ENCODE measurements around the gene DMAP1.

The DMAP1 gene

GRCh38 chr1:44237721-44238457 is 24.6 kb downstream of the DMAP1 start:
- H3K79me2 ChIP-seq (ENCODE audit: insufficient read depth, low read depth), result no peaks in the 10 kb centered on the region
- H3K4me2 ChIP-seq, result no peak overlapping the region
- no peak for TF ChIP-seq CTCF (conservative IDR thresholded peaks at IDR 0.05; ENCODE audit: low read depth, low read length)
- H3K9ac ChIP-seq, result no peak overlapping the region
- no peaks in the 10 kb centered on the region for H4K20me1 ChIP-seq (ENCODE audit: insufficient read depth)
- no peak overlapping the region for H2AFZ ChIP-seq (ENCODE audit: low read depth)
- no peaks in the 10 kb centered on the region for H3K27me3 ChIP-seq (ENCODE audit: insufficient read depth, low read depth)
- H3K4me3 ChIP-seq (IDR thresholded peaks at IDR 0.05; ENCODE audit: insufficient read depth, low read depth, low read length), result no peak overlapping the region
- H3K36me3 ChIP-seq (ENCODE audit: insufficient read depth), result no peaks in the 10 kb centered on the region
- no peaks in the 10 kb centered on the region for H3K4me1 ChIP-seq (ENCODE audit: low read depth, poor library complexity, severe bottlenecking)
- H3K27ac ChIP-seq, result no peak overlapping the region

GRCh38 chr1:44238660-44239059 is 25.4 kb downstream of the DMAP1 start:
- no peaks in the 10 kb centered on the region for H3K79me2 ChIP-seq (ENCODE audit: insufficient read depth, low read depth)
- no peak overlapping the region for H3K4me3 ChIP-seq (IDR thresholded peaks at IDR 0.05; ENCODE audit: insufficient read depth, low read depth, low read length)
- H3K27me3 ChIP-seq (ENCODE audit: insufficient read depth, low read depth), result no peaks in the 10 kb centered on the region
- H3K4me1 ChIP-seq (ENCODE audit: low read depth, poor library complexity, severe bottlenecking), result no peaks in the 10 kb centered on the region
- no peak overlapping the region for H3K4me2 ChIP-seq
- no peak for TF ChIP-seq CTCF (conservative IDR thresholded peaks at IDR 0.05; ENCODE audit: low read depth, low read length)
- no peaks in the 10 kb centered on the region for H4K20me1 ChIP-seq (ENCODE audit: insufficient read depth)
- H3K9ac ChIP-seq, result no peak overlapping the region
- H3K36me3 ChIP-seq (ENCODE audit: insufficient read depth), result no peaks in the 10 kb centered on the region
- no peak overlapping the region for H2AFZ ChIP-seq (ENCODE audit: low read depth)
- no peak overlapping the region for H3K27ac ChIP-seq

GRCh38 chr1:44239331-44239960 is 26.2 kb downstream of the DMAP1 start:
- Histone ChIP-seq H3K4me1 (ENCODE audit: low read depth, poor library complexity, severe bottlenecking) (no peaks in the 10 kb centered on the region), H3K79me2 (ENCODE audit: insufficient read depth, low read depth) (no peaks in the 10 kb centered on the region), H3K9ac (no peak overlapping the region), H3K4me2 (no peak overlapping the region), H4K20me1 (ENCODE audit: insufficient read depth) (no peaks in the 10 kb centered on the region), H3K27me3 (ENCODE audit: insufficient read depth, low read depth) (no peaks in the 10 kb centered on the region), H3K27ac (no peak overlapping the region), H3K4me3 (IDR thresholded peaks at IDR 0.05; ENCODE audit: insufficient read depth, low read depth, low read length) (no peak overlapping the region), H2AFZ (ENCODE audit: low read depth) (no peak overlapping the region), H3K36me3 (ENCODE audit: insufficient read depth) (no peaks in the 10 kb centered on the region)
- no peak for TF ChIP-seq CTCF (conservative IDR thresholded peaks at IDR 0.05; ENCODE audit: low read depth, low read length)

GRCh38 chr1:44239961-44240371 is 26.7 kb downstream of the DMAP1 start:
- H3K27me3 ChIP-seq (ENCODE audit: insufficient read depth, low read depth), result no peaks in the 10 kb centered on the region
- H3K4me1 ChIP-seq (ENCODE audit: low read depth, poor library complexity, severe bottlenecking), result no peaks in the 10 kb centered on the region
- H3K27ac ChIP-seq, result no peak overlapping the region
- no peak overlapping the region for H3K9ac ChIP-seq
- H3K79me2 ChIP-seq (ENCODE audit: insufficient read depth, low read depth), result no peaks in the 10 kb centered on the region
- H2AFZ ChIP-seq (ENCODE audit: low read depth), result no peak overlapping the region
- TF ChIP-seq CTCF (conservative IDR thresholded peaks at IDR 0.05; ENCODE audit: low read depth, low read length), result no peak
- no peaks in the 10 kb centered on the region for H3K36me3 ChIP-seq (ENCODE audit: insufficient read depth)
- no peak overlapping the region for H3K4me3 ChIP-seq (IDR thresholded peaks at IDR 0.05; ENCODE audit: insufficient read depth, low read depth, low read length)
- no peak overlapping the region for H3K4me2 ChIP-seq
- no peaks in the 10 kb centered on the region for H4K20me1 ChIP-seq (ENCODE audit: insufficient read depth)

Data from KMS-11 (cell line).